SJCRH30 (cell line): ENCODE results near the gene DMWD. TPM values are rescaled to one million over a fixed set of nuclear protein-coding genes. Genes with fewer than 3 reads are reported as not detected.
A peak's percentile ranks its signal among the peaks of the same experiment; 100 is the strongest.

Experiments
- DNase-seq, 2 experiments: peaks; one replicate each; pipeline ENCODE4 v3.0.0-alpha.2; 2015 to 2020
- H3K27ac ChIP-seq: fragments of 250-450 bp; sonication (Bioruptor Pico); 2 replicates; pipeline ENCODE4 v1.5.1; 2020; ENCODE audit warnings: mild to moderate bottlenecking, moderate library complexity
- H3K27me3 ChIP-seq: fragments of 250-450 bp; sonication (Bioruptor Pico); 2 replicates; pipeline ENCODE4 v1.5.1; 2020; ENCODE audit warnings: mild to moderate bottlenecking, moderate library complexity
- H3K36me3 ChIP-seq: fragments of 250-450 bp; sonication (Bioruptor Pico); 2 replicates; pipeline ENCODE4 v1.5.1; 2020; ENCODE audit warnings: mild to moderate bottlenecking, moderate library complexity
- H3K4me1 ChIP-seq: fragments of 250-450 bp; sonication (Bioruptor Pico); 2 replicates; pipeline ENCODE4 v1.5.1; 2020; ENCODE audit warnings: mild to moderate bottlenecking, moderate library complexity
- H3K4me3 ChIP-seq: fragments of 250-450 bp; sonication (Bioruptor Pico); 2 replicates; pipeline ENCODE4 v1.5.1; 2020; ENCODE audit warnings: mild to moderate bottlenecking, moderate library complexity
- H3K9me3 ChIP-seq: fragments of 250-450 bp; sonication (Bioruptor Pico); replicated peaks from 2 replicates; pipeline ENCODE4 v1.5.1; 2020; ENCODE audit warnings: mild to moderate bottlenecking, moderate library complexity
- total RNA-seq: library from RNA; depleted of rRNA; stranded (reverse); fragments of >200 nt; shearing (Covaris generic); gene quantifications from 2 replicates; pipeline ENCODE4 v1.2.3, GENCODE V29; 2014; rRNA removed

DMWD gene
- total RNA-seq, 1 experiment from 2014 or later, result 52.9 TPM

GRCh38 chr19:45739498-45740439 lies 52.9 kb downstream of the DMWD start:
- H3K4me1 ChIP-seq, result no peaks in the 10 kb centered on the region
- H3K4me3 ChIP-seq, result no peak overlapping the region
- H3K27me3 ChIP-seq, result 0 out of 2 replicates have a peak, but pooled peaks cover 9% of the 10 kb centered on the region
- peak in 1 of 2 experiments; percentile 27 for DNase-seq
- no peak overlapping the region for H3K27ac ChIP-seq
- H3K36me3 ChIP-seq, result no peaks in the 10 kb centered on the region
- no peaks in the 10 kb centered on the region for H3K9me3 ChIP-seq

GRCh38 chr19:45733160-45733810 lies 59.4 kb downstream of the DMWD start, which contains the start of gene MEIOSIN:
Gene MEIOSIN (plus strand): TSS chr19:45733439. CDS start chr19:45735377, 1,938 bp downstream.
- Histone ChIP-seq H3K9me3 (no peaks in the 10 kb centered on the region), H3K27me3 (no peaks in the 10 kb centered on the region), H3K36me3 (no peaks in the 10 kb centered on the region), H3K4me1 (no peaks in the 10 kb centered on the region), H3K4me3 (no peak within 1 kb of the TSS), H3K27ac (no peak within 1 kb of the TSS)
- no peak for DNase-seq

Other genes with a start within 250 kb of the DMWD start
- 8.6 and 9.9 TPM in 2 replicates for gene OPA3, start 208.0 kb downstream of the DMWD start, total RNA-seq
- gene GPR4, start 190.6 kb downstream of the DMWD start, total RNA-seq, result 0.14 and 0.18 TPM in 2 replicates
- gene EML2, start 153.4 kb downstream of the DMWD start, total RNA-seq, result 3.0 and 5.8 TPM in 2 replicates
- 0.12 and 0.38 TPM in 2 replicates for gene GIPR, start 124.6 kb downstream of the DMWD start, total RNA-seq
- 434 and 487 TPM in 2 replicates for gene SNRPD2, start 100.9 kb downstream of the DMWD start, total RNA-seq
- gene QPCTL, start 100.2 kb downstream of the DMWD start, total RNA-seq, result 9.8 and 10.6 TPM in 2 replicates
- 9.3 and 10.8 TPM in 2 replicates for gene FBXO46, start 61.9 kb downstream of the DMWD start, total RNA-seq
- gene MEIOSIN, start 59.4 kb downstream of the DMWD start, total RNA-seq, result 0.08 TPM in 1 of 2 replicates, not detected in the other
- 6.0 and 6.6 TPM in 2 replicates for gene SIX5, start 23.6 kb downstream of the DMWD start, total RNA-seq
- 79.8 and 84.2 TPM in 2 replicates for gene DMPK, start 10.4 kb downstream of the DMWD start, total RNA-seq
- 0.22 TPM in 1 of 2 replicates, not detected in the other for gene RSPH6A, start 22.5 kb upstream of the DMWD start, total RNA-seq
- 25.6 and 32.6 TPM in 2 replicates for gene SYMPK, start 70.3 kb upstream of the DMWD start, total RNA-seq
- gene FOXA3, start 71.5 kb upstream of the DMWD start, total RNA-seq, result 0.45 and 0.53 TPM in 2 replicates
- 31.0 and 31.4 TPM in 2 replicates for gene IRF2BP1, start 93.3 kb upstream of the DMWD start, total RNA-seq
- 1.8 and 2.5 TPM in 2 replicates for gene MYPOP, start 109.8 kb upstream of the DMWD start, total RNA-seq
- gene NANOS2, start 121.9 kb upstream of the DMWD start, total RNA-seq, result not detected in 2 replicates
- gene NOVA2, start 181.0 kb upstream of the DMWD start, total RNA-seq, result 0.02 TPM in 1 of 2 replicates, not detected in the other
- gene CCDC61, start 202.6 kb upstream of the DMWD start, total RNA-seq, result 3.0 and 4.0 TPM in 2 replicates
- gene PGLYRP1, start 230.2 kb upstream of the DMWD start, total RNA-seq, result not detected in 2 replicates
- gene IGFL4, start 248.2 kb upstream of the DMWD start, total RNA-seq, result not detected in 2 replicates